ENCODE measurements around the gene SCD. TPM values are rescaled to one million over a fixed set of nuclear protein-coding genes. Genes with fewer than 3 reads are reported as not detected.

Gene SCD
- total RNA-seq, 1 donor from 2014 or later: 113 TPM

DNA sequence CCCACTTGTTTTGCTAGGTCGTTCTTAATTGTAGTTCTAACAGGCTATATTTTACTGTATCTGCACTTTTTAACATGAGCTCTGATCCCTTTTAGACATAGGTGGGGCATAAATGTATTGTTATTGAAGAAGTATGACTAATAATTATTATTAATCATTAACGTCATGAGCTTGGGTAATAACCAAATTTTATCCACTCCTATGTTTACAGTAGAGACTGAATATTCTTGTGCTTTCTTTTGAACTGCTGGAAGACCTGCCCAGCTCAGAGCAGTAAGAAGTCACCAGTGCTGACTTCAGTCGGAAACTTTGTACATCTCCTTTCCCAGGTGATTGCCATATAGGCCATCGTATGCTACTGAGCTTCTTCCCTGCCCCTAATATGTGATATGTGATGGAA, 35.7 kb upstream of the SCD start:
- H3K4me3 ChIP-seq (ENCODE audit: low read depth, low read length): no peak overlapping the region
- DNase-seq (ENCODE audit: low read depth): no peak
- TF ChIP-seq, protein P1, sequence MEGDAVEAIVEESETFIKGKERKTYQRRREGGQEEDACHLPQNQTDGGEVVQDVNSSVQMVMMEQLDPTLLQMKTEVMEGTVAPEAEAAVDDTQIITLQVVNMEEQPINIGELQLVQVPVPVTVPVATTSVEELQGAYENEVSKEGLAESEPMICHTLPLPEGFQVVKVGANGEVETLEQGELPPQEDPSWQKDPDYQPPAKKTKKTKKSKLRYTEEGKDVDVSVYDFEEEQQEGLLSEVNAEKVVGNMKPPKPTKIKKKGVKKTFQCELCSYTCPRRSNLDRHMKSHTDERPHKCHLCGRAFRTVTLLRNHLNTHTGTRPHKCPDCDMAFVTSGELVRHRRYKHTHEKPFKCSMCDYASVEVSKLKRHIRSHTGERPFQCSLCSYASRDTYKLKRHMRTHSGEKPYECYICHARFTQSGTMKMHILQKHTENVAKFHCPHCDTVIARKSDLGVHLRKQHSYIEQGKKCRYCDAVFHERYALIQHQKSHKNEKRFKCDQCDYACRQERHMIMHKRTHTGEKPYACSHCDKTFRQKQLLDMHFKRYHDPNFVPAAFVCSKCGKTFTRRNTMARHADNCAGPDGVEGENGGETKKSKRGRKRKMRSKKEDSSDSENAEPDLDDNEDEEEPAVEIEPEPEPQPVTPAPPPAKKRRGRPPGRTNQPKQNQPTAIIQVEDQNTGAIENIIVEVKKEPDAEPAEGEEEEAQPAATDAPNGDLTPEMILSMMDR (conservative IDR thresholded peaks at IDR 0.05; ENCODE audit: low read depth, low read length): no peak

DNA sequence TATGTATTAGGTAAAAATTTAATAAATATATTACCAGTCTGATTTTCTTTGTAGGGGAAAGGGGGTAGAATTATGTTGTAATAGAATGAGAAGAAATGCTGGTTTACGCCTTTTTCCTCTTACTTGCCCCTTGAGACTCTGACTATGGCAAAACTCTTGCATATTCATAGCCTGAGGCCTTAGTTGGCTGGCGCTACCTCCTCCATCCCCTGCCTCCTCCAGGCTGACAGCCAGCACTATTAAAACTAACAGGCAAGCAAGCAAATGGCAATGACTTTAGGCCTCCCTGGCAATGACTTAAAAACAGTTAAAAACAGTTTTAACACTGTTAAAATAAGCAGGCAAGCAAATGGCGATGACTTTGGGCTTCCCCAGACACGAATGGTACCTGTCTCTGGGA, 31.4 kb upstream of the SCD start:
- TF ChIP-seq, protein P1 (conservative IDR thresholded peaks at IDR 0.05; ENCODE audit: low read depth, low read length): no peak
- no peak for DNase-seq (ENCODE audit: low read depth)

DNA sequence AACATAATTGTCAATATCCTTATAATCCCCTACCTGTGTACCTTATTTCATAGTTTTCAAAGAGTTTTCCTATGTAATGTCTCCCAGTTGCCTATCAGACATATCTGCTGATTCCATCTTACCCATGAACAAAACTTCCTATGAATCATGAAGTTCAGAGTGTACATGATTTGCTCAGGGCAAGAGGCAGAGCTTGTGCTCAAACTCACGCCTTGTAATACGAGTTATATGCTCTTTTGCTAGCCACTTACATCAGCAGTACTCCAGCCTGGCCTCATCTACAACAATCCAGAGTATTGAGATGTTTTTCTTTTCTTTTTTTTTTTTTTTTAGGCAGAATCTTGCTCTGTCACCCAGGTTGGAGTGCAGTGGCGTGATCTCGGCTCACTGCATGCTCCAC, 28.8 kb upstream of the SCD start:
- H3K4me3 ChIP-seq (ENCODE audit: low read depth, low read length): no peak overlapping the region
- TF ChIP-seq, protein P1 (conservative IDR thresholded peaks at IDR 0.05; ENCODE audit: low read depth, low read length): no peak
- no peak for DNase-seq (ENCODE audit: low read depth)

More for the DNA sequence above, 31.4 kb upstream of the SCD start:
- H3K4me3 ChIP-seq (ENCODE audit: low read depth, low read length): no peak overlapping the region

DNA sequence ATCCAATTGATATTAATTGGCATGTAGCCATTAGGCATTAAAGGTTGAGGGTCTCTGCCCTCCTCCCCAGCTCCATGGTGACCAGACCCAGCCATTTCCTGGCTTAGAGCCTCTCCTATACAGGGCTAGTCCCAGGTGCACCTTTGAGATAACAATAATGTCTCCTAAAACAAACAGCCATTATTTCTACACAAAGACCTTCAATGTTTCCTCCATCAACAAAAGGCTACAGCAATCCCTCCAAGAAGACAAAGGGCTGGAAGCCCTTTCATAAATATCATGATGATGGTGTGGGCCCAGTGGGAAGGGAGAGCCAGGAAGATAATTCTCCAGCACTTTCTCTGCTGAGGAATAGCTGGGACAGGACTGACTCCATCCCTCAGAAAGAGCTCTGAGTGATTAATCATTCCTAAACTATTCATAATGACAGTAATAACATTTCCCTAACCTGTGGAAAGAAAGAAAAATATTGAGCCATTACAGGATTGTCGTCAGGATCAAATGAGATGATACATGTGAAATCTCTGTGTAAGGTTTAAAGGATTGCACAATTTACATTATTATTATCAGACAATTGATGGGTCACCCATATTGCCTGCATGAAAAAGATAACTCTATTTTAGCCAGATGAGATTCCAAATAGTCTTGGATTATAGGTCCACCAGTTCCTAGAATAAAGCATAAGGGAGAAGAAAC, 27.2 kb upstream of the SCD start:
- H3K4me3 ChIP-seq (ENCODE audit: low read depth, low read length): no peak overlapping the region
- TF ChIP-seq, protein P1 (conservative IDR thresholded peaks at IDR 0.05; ENCODE audit: low read depth, low read length): no peak
- no peak for DNase-seq (ENCODE audit: low read depth)

DNA sequence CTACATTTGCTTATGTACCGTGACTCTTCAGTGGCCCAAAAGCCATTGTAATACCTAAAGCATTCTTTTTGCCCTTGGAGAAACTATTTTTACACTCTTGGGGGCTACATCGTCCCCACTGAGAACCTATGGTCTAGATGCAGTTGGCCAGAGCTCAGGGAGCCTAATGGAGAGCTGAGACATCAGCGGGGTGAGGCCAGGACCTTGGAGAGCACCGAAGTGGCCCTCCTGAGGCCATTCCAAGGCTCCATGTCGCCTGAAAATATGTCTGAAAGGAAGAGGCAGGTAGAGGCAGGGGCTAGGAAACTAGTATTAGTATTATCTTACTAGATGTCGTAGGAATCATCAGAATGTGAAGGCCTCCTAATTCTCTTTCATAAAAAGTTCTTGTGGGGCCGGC, 21.9 kb upstream of the SCD start:
- TF ChIP-seq, protein P1 (conservative IDR thresholded peaks at IDR 0.05; ENCODE audit: low read depth, low read length): no peak
- no peak overlapping the region for H3K4me3 ChIP-seq (ENCODE audit: low read depth, low read length)
- no peak for DNase-seq (ENCODE audit: low read depth)

DNA sequence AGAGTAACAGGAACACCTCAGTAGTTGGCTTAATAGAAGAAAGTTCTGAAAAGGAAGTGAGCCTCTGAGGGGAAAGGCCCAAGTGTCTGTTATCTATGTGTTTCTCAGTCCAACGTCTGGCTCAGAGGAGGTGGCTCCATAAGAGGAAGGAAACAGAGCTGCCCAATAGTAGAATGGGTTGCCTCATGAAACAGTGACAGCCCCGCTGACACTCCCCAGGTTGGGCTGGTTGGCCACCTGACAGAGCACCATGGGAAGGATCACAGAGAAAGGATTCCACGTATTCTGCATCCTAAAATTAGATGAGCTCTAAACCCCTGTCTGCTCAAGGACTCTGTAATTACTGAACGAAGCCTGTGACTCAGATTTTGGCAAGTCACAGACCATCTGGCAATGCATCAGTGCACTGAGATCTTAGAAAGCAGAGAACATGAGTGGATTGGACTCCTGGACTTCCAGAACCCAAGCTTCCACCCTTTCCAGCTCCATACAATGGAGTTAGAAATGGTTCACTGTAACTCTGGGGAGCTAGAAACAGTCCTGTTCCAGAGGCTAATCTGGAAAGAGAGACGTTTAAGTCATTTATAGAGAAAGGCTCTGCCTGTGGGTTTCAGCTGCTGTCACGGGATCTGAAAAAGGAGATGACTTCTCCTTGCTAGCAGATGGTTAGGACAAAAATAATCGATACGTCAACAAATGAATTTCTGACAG, 19.9 kb upstream of the SCD start:
- TF ChIP-seq, protein P1 (conservative IDR thresholded peaks at IDR 0.05; ENCODE audit: low read depth, low read length): no peak
- DNase-seq (ENCODE audit: low read depth): no peak
- H3K4me3 ChIP-seq (ENCODE audit: low read depth, low read length): no peak overlapping the region

DNA sequence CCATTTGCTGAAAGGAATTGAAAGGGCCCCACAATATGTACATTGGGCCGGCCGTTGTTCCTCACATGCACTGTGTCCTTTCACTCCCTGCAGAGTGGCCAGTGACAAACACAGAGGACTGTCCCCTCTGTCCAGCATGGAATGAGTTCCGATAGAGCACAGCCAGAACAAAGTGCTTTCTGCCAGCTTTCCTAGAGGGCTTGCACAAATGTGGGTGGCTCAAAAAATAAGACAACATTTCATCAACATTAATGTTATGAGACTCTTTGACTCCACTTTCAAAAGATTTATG, 19.4 kb upstream of the SCD start:
- no peak for DNase-seq (ENCODE audit: low read depth)
- no peak overlapping the region for H3K4me3 ChIP-seq (ENCODE audit: low read depth, low read length)
- TF ChIP-seq, protein P1 (conservative IDR thresholded peaks at IDR 0.05; ENCODE audit: low read depth, low read length): no peak

All from epithelial cell of proximal tubule (primary cell).